Esophagus muscularis mucosa (tissue), 4 donors: ENCODE measurements around the gene AKT3.

Experiments
- EP300 ChIP-seq: sonication (generic); formaldehyde crosslinking; IDR thresholded peaks from one replicate; pipeline ENCODE4 v1.6.1; 2017; ENCODE audit warnings: antibody characterized with exemption
- POLR2A ChIP-seq: fragments of 450-650 bp; IDR thresholded peaks from one replicate; pipeline ENCODE4 v1.6.1; 2017; ENCODE audit warnings: antibody characterized with exemption, moderate library complexity, mild to moderate bottlenecking, low read depth
- POLR2AphosphoS5 ChIP-seq, 2 donors: sonication (generic); formaldehyde crosslinking; IDR thresholded peaks; one replicate each; pipeline ENCODE4 v1.6.1; 2017; ENCODE audit warnings: antibody characterized with exemption in 2 of 2
- TF ChIP-seq, protein P1 (sequence below), 3 experiments: fragments of 200-600 bp in 2 of 3; fragments of 450-650 bp in 1 of 3; sonication (generic) in 2 of 3; IDR thresholded peaks; one replicate each; pipeline ENCODE4 v1.5.1; 2017 to 2019; ENCODE audit warnings: antibody characterized with exemption in 3 of 3, mild to moderate bottlenecking in 2 of 3, moderate library complexity in 1 of 3

DNA sequence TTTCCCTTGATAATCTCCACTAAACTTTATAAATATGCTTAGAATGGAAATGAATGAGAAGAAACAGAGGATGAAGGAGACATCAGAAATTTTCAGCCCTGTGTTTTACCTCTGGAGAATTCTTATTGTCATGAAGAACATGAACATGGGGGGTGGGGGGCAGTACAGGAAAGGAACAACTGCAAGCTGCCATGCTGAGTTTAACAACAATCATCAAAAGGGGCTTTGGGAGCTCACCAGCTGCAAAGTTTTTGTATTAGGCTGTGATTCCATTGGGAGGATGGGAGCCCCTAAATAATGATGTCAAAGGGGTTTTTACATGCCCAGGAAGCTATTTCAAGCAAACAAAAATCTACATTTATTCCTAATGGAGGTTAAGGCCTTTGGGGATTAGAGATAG is 103.3 kb downstream of the AKT3 start:
- TF ChIP-seq, protein P1, sequence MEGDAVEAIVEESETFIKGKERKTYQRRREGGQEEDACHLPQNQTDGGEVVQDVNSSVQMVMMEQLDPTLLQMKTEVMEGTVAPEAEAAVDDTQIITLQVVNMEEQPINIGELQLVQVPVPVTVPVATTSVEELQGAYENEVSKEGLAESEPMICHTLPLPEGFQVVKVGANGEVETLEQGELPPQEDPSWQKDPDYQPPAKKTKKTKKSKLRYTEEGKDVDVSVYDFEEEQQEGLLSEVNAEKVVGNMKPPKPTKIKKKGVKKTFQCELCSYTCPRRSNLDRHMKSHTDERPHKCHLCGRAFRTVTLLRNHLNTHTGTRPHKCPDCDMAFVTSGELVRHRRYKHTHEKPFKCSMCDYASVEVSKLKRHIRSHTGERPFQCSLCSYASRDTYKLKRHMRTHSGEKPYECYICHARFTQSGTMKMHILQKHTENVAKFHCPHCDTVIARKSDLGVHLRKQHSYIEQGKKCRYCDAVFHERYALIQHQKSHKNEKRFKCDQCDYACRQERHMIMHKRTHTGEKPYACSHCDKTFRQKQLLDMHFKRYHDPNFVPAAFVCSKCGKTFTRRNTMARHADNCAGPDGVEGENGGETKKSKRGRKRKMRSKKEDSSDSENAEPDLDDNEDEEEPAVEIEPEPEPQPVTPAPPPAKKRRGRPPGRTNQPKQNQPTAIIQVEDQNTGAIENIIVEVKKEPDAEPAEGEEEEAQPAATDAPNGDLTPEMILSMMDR (IDR thresholded peaks at IDR 0.05) = no peak
- TF ChIP-seq POLR2A (no peak), POLR2AphosphoS5 (IDR thresholded peaks at IDR 0.05) (no peak), EP300 (no peak)
